GM19023 (cell line): ENCODE results near the gene LACTBL1.

Source experiments
- ATAC-seq: cut with Tn5 transposase; IDR thresholded peaks from one replicate; pipeline ENCODE4 v1.9.1; 2021; ENCODE audit warnings: mild to moderate bottlenecking, moderate library complexity; ENCODE audit not compliant: unreplicated experiment

The LACTBL1 gene

GRCh38 chr1:22944346-22945055 is 28.2 kb downstream of the LACTBL1 start:
- no peak for ATAC-seq

- ATAC-seq, result no peak
These were observed 31.4 kb downstream of the LACTBL1 start for GRCh38 chr1:22941257-22941656.

GRCh38 chr1:22936681-22937080 is 36.0 kb downstream of the LACTBL1 start:
- ATAC-seq, result no peak

- ATAC-seq, result no peak
These were observed 37.2 kb downstream of the LACTBL1 start for GRCh38 chr1:22935433-22935832.

GRCh38 chr1:22932803-22933470 is 39.7 kb downstream of the LACTBL1 start:
- ATAC-seq, result no peak

- ATAC-seq, result no peak
These were observed 42.3 kb downstream of the LACTBL1 start for GRCh38 chr1:22930240-22930912.

- no peak for ATAC-seq
These were observed 47.6 kb downstream of the LACTBL1 start for GRCh38 chr1:22925111-22925510.

GRCh38 chr1:22922640-22923039 is 50.0 kb downstream of the LACTBL1 start:
- no peak for ATAC-seq

GRCh38 chr1:22921452-22922126 is 51.1 kb downstream of the LACTBL1 start:
- no peak for ATAC-seq

GRCh38 chr1:22920734-22921451 is 51.8 kb downstream of the LACTBL1 start:
- ATAC-seq, result no peak

GRCh38 chr1:22920026-22920733 is 52.5 kb downstream of the LACTBL1 start:
- ATAC-seq, result no peak

GRCh38 chr1:22919341-22920025 is 53.2 kb downstream of the LACTBL1 start:
- ATAC-seq, result no peak

- no peak for ATAC-seq
These were observed 54.0 kb downstream of the LACTBL1 start for GRCh38 chr1:22918644-22919043.

GRCh38 chr1:22917989-22918388 is 54.7 kb downstream of the LACTBL1 start:
- no peak for ATAC-seq

- no peak for ATAC-seq
These were observed 56.2 kb downstream of the LACTBL1 start for GRCh38 chr1:22916471-22916820.

- no peak for ATAC-seq
These were observed 56.7 kb downstream of the LACTBL1 start for GRCh38 chr1:22915816-22916470.

- ATAC-seq, result no peak
These were observed 57.4 kb downstream of the LACTBL1 start for GRCh38 chr1:22915231-22915630.

- ATAC-seq, result no peak
These were observed 57.9 kb downstream of the LACTBL1 start for GRCh38 chr1:22914633-22915217.

GRCh38 chr1:22914156-22914555 is 58.5 kb downstream of the LACTBL1 start:
- no peak for ATAC-seq
